Heart left ventricle (tissue), 13 donors: ENCODE data around the gene UBQLN1.

Source experiments
- POLR2A ChIP-seq, 2 donors: fragments of 450-650 bp; IDR thresholded peaks; one replicate each; pipeline ENCODE4 v1.6.1; 2017; ENCODE audit warnings: antibody characterized with exemption in 2 of 2, mild to moderate bottlenecking in 2 of 2, moderate library complexity in 2 of 2
- TF ChIP-seq, protein P1 (sequence below), 12 donors: fragments of 200-600 bp; sonication (generic) in 4 of 12; IDR thresholded peaks; one replicate each; pipeline versions ENCODE4 v1.5.0 to v1.8.0; 2018 to 2022; ENCODE audit warnings: antibody characterized with exemption in 12 of 12, mild to moderate bottlenecking in 5 of 12
- donor health status: ischemic (EF 13 %, LVEDD 7.1; RV severe dilation, severe dysfunction).
- donor health status: DM: no; HTN: yes; CAD: no.
- donor health status: DM: no; HTN: no; CAD: no.
- donor health status: ischemic (EF 25% LVEDD 6.9; RV normal size, moderate dysfunction).
- donor health status: ischemic (EF 25% LVEDD 5.7; RV mildly dilated, moderate dysfunction).
- donor health status: ischemic (EF 35%, LVEDD 5.7; RV mildly dilated, moderate dysfunction).
- donor health status: nonischemic (EF 11% LVEDD 7.7; RV severe dilation, severe dysfunction).
- donor health status: DM: yes; HTN: yes; CAD: no.
- donor health status: PGD.
- donor health status: ischemic (EF 29% LVEDD 5.4; RV normal size, mild dysfunction).
- donor health status: nonischemic (EF 23%, LVEDD 6.1; RV moderate dilation, normal function).

- TF ChIP-seq, protein P1, sequence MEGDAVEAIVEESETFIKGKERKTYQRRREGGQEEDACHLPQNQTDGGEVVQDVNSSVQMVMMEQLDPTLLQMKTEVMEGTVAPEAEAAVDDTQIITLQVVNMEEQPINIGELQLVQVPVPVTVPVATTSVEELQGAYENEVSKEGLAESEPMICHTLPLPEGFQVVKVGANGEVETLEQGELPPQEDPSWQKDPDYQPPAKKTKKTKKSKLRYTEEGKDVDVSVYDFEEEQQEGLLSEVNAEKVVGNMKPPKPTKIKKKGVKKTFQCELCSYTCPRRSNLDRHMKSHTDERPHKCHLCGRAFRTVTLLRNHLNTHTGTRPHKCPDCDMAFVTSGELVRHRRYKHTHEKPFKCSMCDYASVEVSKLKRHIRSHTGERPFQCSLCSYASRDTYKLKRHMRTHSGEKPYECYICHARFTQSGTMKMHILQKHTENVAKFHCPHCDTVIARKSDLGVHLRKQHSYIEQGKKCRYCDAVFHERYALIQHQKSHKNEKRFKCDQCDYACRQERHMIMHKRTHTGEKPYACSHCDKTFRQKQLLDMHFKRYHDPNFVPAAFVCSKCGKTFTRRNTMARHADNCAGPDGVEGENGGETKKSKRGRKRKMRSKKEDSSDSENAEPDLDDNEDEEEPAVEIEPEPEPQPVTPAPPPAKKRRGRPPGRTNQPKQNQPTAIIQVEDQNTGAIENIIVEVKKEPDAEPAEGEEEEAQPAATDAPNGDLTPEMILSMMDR (IDR thresholded peaks at IDR 0.05) = no peak
- TF ChIP-seq POLR2A (IDR thresholded peaks at IDR 0.05) = no peak
These were observed 78.2 kb downstream of the UBQLN1 start for GRCh38 chr9:83629433-83630104.
